Measurements from ENCODE around the gene DLGAP1.
"Not testable (repeated sequence)": the region's sequence is repeated elsewhere in the genome, so short reads cannot be mapped to it uniquely, and the experiment has no call there.

DLGAP1 gene

GRCh38 chr18:3605486-3605952 lies 849.6 kb downstream of the DLGAP1 start:
- no peaks in the 10 kb centered on the region for H3K36me3 Mint-ChIP-seq
- H3K9me3 Mint-ChIP-seq, result no peaks in the 10 kb centered on the region
- H3K4me1 Mint-ChIP-seq, result peaks cover 16% of the 10 kb centered on the region
- no peak overlapping the region for H3K4me3 Mint-ChIP-seq
- no peak overlapping the region for H3K27ac Mint-ChIP-seq
- H3K27me3 Mint-ChIP-seq, result no peaks in the 10 kb centered on the region

GRCh38 chr18:3604498-3605408 lies 850.4 kb downstream of the DLGAP1 start:
- Mint-ChIP-seq H3K4me3 (no peak overlapping the region), H3K9me3 (no peaks in the 10 kb centered on the region), H3K27me3 (no peaks in the 10 kb centered on the region), H3K4me1 (peaks cover 16% of the 10 kb centered on the region), H3K27ac (no peak overlapping the region), H3K36me3 (no peaks in the 10 kb centered on the region)

- Mint-ChIP-seq H3K9me3 (no peaks in the 10 kb centered on the region), H3K27ac (no peak overlapping the region), H3K27me3 (no peaks in the 10 kb centered on the region), H3K4me1 (peaks cover 13% of the 10 kb centered on the region), H3K4me3 (no peak overlapping the region), H3K36me3 (no peaks in the 10 kb centered on the region)
These were observed 850.9 kb downstream of the DLGAP1 start for GRCh38 chr18:3604235-3604497.

GRCh38 chr18:3603421-3604234 lies 851.5 kb downstream of the DLGAP1 start:
- H3K27me3 Mint-ChIP-seq, result no peaks in the 10 kb centered on the region
- H3K27ac Mint-ChIP-seq, result no peak overlapping the region
- no peaks in the 10 kb centered on the region for H3K36me3 Mint-ChIP-seq
- H3K4me1 Mint-ChIP-seq, result peaks cover 13% of the 10 kb centered on the region
- H3K4me3 Mint-ChIP-seq, result no peak overlapping the region
- H3K9me3 Mint-ChIP-seq, result no peaks in the 10 kb centered on the region

- H3K4me1 Mint-ChIP-seq, result peaks cover 24% of the 10 kb centered on the region
- not testable (repeated sequence) for H3K4me3 Mint-ChIP-seq, H3K36me3 Mint-ChIP-seq, H3K27me3 Mint-ChIP-seq, H3K9me3 Mint-ChIP-seq, H3K27ac Mint-ChIP-seq
These were observed 853.9 kb downstream of the DLGAP1 start for GRCh38 chr18:3601106-3601755.

GRCh38 chr18:3599861-3600260 lies 855.2 kb downstream of the DLGAP1 start:
- Mint-ChIP-seq H3K4me1 (peaks cover 38% of the 10 kb centered on the region), H3K4me3 (no peak overlapping the region), H3K27ac (no peak overlapping the region), H3K9me3 (no peaks in the 10 kb centered on the region), H3K36me3 (peaks cover 4% of the 10 kb centered on the region), H3K27me3 (no peaks in the 10 kb centered on the region)

GRCh38 chr18:3599195-3599594 lies 855.9 kb downstream of the DLGAP1 start:
- H3K4me1 Mint-ChIP-seq, result peaks cover 44% of the 10 kb centered on the region
- no peak overlapping the region for H3K27ac Mint-ChIP-seq
- H3K9me3 Mint-ChIP-seq, result no peaks in the 10 kb centered on the region
- H3K36me3 Mint-ChIP-seq, result peaks cover 4% of the 10 kb centered on the region
- H3K27me3 Mint-ChIP-seq, result no peaks in the 10 kb centered on the region
- H3K4me3 Mint-ChIP-seq, result no peak overlapping the region

GRCh38 chr18:3598581-3598980 lies 856.5 kb downstream of the DLGAP1 start:
- Mint-ChIP-seq H3K27me3 (no peaks in the 10 kb centered on the region), H3K4me1 (peaks cover 47% of the 10 kb centered on the region), H3K4me3 (no peak overlapping the region), H3K9me3 (no peaks in the 10 kb centered on the region), H3K36me3 (peaks cover 4% of the 10 kb centered on the region), H3K27ac (peak overlapping the region; percentile 68)

GRCh38 chr18:3597409-3598357 lies 857.4 kb downstream of the DLGAP1 start:
- Mint-ChIP-seq H3K4me1 (peaks cover 56% of the 10 kb centered on the region), H3K36me3 (peaks cover 4% of the 10 kb centered on the region), H3K27me3 (no peaks in the 10 kb centered on the region), H3K4me3 (peak overlapping the region; percentile 92), H3K27ac (peak overlapping the region; percentile 98), H3K9me3 (no peaks in the 10 kb centered on the region)

- Mint-ChIP-seq H3K27ac (peak overlapping the region; percentile 98), H3K9me3 (no peaks in the 10 kb centered on the region), H3K27me3 (no peaks in the 10 kb centered on the region), H3K4me1 (peaks cover 60% of the 10 kb centered on the region), H3K4me3 (peak overlapping the region; percentile 92), H3K36me3 (peaks cover 4% of the 10 kb centered on the region)
These were observed 858.3 kb downstream of the DLGAP1 start for GRCh38 chr18:3596637-3597384.

GRCh38 chr18:3596324-3596636 lies 858.8 kb downstream of the DLGAP1 start:
- H3K27me3 Mint-ChIP-seq, result no peaks in the 10 kb centered on the region

GRCh38 chr18:3595369-3596273 lies 859.5 kb downstream of the DLGAP1 start:
- Mint-ChIP-seq H3K27me3 (no peaks in the 10 kb centered on the region), H3K9me3 (no peaks in the 10 kb centered on the region), H3K4me1 (peaks cover 62% of the 10 kb centered on the region), H3K4me3 (peak overlapping the region; percentile 92), H3K36me3 (peaks cover 4% of the 10 kb centered on the region), H3K27ac (peak overlapping the region; percentile 98)

More at GRCh38 chr18:3596324-3596636, 858.8 kb downstream of the DLGAP1 start:
- peak overlapping the region; percentile 92 for H3K4me3 Mint-ChIP-seq
- peak overlapping the region; percentile 98 for H3K27ac Mint-ChIP-seq
- peaks cover 4% of the 10 kb centered on the region for H3K36me3 Mint-ChIP-seq
- no peaks in the 10 kb centered on the region for H3K9me3 Mint-ChIP-seq
- H3K4me1 Mint-ChIP-seq, result peaks cover 62% of the 10 kb centered on the region

GRCh38 chr18:3594760-3595368 lies 860.2 kb downstream of the DLGAP1 start:
- Mint-ChIP-seq H3K27me3 (no peaks in the 10 kb centered on the region), H3K27ac (peak overlapping the region; percentile 98), H3K9me3 (no peaks in the 10 kb centered on the region), H3K4me1 (peaks cover 62% of the 10 kb centered on the region), H3K4me3 (peak overlapping the region; percentile 92), H3K36me3 (peaks cover 4% of the 10 kb centered on the region)

All from activated naive CD4-positive, alpha-beta T cell treated with anti-CD3 and anti-CD28 coated beads, Interleukin-2, amount 50 U/mL, for 24 hours (primary cell).